NB4 (cell line): ENCODE results near the gene ASS1.

ENCODE experiments used
- CTCF ChIP-seq: IDR thresholded peaks from one replicate; pipeline ENCODE4 v1.5.1; 2012; ENCODE audit warnings: low read depth, low read length
- MAX ChIP-seq: IDR thresholded peaks from 2 replicates; pipeline ENCODE4 v1.6.1; 2011; ENCODE audit warnings: low read depth, low read length
- MYC ChIP-seq: IDR thresholded peaks from 2 replicates; pipeline ENCODE4 v1.6.1; 2011; ENCODE audit warnings: low read depth, low read length
- POLR2A ChIP-seq: IDR thresholded peaks from 2 replicates; pipeline ENCODE4 v1.6.1; 2011; ENCODE audit warnings: mild to moderate bottlenecking; ENCODE audit not compliant: insufficient read length; ENCODE audit errors: extremely low read depth

GRCh38 chr9:130521715-130522114, 77.0 kb downstream of the ASS1 start:
- no peak for TF ChIP-seq CTCF
- no peak for TF ChIP-seq POLR2A
- no peak for TF ChIP-seq MAX
- TF ChIP-seq MYC = no peak
